GM18505 (cell line): ENCODE results near the gene RTL10.
"Not testable (repeated sequence)": the region's sequence is repeated elsewhere in the genome, so short reads cannot be mapped to it uniquely, and the experiment has no call there.

Source experiments
- ATAC-seq: cut with Tn5 transposase; IDR thresholded peaks from one replicate; pipeline ENCODE4 v1.9.1; 2021; ENCODE audit not compliant: unreplicated experiment
- POLR2A ChIP-seq: IDR thresholded peaks from 4 replicates; pipeline ENCODE4 v1.6.1; 2011; ENCODE audit warnings: borderline replicate concordance; ENCODE audit not compliant: insufficient read depth, insufficient read length; ENCODE audit errors: extremely low read depth

RTL10 gene

DNA sequence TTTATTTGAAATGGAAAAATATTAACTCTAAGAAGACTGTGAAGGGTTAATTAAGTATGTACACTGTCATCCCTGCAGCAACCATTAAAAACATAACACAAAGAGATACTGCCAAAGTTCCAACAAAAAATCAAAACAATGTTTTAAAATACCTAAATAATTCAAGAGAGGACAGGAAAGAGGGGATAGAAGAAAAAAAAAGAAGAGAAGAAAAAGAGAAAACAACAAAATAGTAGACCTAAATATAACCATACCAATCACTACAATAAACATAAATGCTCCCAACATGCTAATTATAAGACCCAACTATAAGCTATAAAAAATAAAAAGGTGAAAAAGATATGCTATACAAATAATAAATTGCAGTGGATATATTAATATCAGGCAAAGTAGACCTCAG lies 20.1 kb downstream of the RTL10 start:
- ATAC-seq = no peak
- TF ChIP-seq POLR2A = no peak

DNA sequence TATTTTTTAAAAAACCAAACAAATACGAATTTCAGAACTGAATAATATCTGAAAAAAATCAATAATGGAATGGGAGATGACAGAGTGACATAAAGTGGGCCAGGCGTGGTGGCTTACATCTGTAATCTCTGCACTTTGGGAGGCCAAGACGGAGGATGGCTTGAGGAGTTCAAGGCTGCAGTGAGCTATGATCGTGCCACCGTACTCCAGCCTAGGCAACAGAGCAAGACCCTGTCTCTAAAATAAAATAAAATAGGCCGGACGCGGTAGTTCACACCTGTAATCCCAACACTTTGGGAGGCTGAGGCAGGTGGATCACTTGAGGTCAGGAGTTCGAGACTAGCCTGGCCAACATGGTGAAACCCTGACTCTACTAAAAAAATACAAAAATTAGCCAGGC lies 21.3 kb downstream of the RTL10 start:
- ATAC-seq = not testable (repeated sequence)

DNA sequence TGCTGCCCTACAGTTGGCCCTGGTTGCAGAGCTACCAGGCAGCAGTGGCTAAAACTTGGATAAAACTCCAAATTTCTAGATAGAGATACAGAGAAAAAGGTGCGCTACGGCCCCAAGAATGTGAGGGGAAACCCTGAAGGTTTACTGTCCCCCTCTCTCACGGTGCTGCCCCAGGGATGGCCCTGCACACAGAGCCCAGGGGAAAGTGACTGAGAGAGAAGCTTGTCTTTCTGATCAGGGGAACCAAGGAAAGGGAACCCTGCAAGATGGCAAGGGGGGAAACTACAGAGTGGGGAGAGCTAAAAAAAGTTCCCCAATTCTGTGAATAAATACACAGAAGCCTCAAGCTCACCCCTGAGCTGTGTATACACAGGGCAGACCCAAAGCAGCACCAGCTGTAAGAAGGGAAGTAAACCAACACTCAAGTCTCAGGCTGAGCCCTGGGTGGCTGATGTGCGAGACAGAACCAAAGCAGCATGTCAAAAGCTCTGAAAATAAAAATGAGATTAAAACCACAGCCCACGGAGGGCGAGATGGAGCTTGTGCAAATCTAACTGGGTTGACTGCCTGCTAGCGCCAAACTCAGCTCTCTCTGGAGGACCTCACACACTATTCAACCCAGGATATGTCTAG lies 22.1 kb downstream of the RTL10 start:
- no peak for ATAC-seq
- no peak for TF ChIP-seq POLR2A

DNA sequence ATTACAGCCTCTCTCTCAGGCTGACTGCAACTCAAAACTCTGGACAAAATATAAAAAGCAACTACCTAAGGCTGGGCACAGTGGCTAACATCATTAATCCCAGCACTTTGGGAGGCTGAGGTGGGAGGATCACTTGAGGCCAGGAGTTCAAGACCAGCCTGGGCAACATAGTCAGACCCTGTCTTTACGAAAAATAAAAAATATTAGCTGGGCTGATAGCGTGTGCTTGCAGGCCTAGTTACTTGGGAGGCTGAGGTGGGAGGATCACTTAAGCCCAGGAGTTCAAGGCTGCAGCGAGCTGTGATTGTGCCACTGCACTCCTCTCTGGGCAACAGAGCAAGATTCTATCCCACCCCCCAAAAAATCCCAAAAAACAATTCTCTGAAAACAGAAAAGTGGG lies 22.7 kb downstream of the RTL10 start:
- ATAC-seq = not testable (repeated sequence)

DNA sequence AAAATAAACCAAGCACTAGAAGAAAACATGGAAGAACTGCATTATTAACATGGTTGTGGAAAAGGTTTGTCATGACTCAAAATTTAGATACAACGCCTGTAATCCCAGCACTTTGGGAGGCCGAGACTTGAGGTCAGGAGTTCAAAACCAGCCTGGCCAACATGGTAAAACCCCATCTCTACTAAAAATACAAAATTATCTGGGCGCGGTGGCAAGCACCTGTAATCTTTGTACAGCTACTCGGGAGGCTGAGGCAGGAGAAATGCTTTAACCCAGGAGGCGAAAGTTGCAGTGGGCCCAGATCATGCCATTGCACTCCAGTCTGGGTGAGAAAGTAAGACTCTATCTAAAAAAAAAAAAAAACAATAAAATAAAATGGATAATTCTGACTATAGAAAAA lies 23.7 kb downstream of the RTL10 start:
- no peak for ATAC-seq
- TF ChIP-seq POLR2A = no peak

DNA sequence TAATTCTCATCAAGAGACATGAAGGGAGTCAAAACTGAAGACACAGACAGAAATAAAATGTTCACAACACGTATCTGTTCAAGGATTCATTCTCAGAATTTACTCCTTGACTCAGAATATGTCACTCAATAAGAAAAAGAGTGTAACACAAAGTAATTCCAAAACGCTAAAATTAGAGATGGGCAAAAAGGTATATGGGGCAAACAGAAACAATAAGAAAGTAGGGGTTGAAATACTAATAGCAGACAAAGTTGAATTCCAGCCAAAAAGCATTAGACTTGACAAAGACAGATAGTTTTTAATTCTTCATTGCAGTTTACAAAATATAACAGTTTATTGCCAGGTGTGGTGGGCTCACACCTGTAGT lies 26.7 kb downstream of the RTL10 start:
- no peak for ATAC-seq
- no peak for TF ChIP-seq POLR2A

DNA sequence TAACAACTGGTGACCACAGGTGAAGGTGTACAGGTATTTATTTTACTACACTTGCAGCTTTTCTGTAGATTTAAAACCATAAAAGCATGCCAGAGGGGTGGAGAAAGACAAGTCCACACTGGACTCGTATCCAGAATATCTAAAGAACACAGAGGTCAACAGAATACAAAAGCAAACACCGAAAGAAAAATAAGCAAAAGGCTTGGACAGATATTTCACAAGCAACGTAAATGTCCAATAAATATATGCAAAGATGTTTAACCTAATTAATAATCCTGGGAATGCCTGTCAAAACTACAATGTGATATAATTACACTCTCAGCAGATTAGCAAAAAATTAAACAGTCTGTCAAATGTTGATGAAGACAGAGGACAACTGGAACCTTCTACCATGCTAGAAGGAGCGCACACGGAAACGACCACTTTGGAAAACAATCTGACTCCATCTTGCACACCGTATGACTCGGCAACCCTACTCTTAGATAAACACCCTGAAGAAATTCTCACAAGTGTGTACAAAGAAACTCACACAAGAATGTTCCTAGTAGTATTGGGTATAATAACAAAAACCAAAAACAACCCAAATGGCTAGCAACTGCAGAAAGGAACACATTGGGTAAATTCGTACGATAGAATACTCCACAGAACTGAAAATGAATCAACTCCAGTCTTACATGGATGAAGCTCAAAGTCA lies 27.2 kb downstream of the RTL10 start:
- TF ChIP-seq POLR2A = no peak
- ATAC-seq = no peak

DNA sequence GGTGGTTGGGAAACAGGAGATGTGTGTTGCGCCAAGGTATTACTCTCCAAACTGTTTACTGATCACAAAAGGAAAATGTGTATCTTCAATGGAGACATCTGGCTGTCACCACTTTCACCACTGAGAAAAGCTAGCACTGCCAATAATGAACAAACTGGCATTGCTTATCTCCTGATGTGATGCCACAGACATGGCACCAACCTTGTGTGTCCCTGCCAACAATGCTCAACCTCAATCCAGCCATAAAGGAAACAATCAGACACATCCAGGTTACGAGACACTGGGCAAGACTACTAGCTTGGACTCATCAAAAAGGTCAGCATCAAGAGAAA lies 28.1 kb downstream of the RTL10 start:
- TF ChIP-seq POLR2A = no peak
- ATAC-seq = no peak

DNA sequence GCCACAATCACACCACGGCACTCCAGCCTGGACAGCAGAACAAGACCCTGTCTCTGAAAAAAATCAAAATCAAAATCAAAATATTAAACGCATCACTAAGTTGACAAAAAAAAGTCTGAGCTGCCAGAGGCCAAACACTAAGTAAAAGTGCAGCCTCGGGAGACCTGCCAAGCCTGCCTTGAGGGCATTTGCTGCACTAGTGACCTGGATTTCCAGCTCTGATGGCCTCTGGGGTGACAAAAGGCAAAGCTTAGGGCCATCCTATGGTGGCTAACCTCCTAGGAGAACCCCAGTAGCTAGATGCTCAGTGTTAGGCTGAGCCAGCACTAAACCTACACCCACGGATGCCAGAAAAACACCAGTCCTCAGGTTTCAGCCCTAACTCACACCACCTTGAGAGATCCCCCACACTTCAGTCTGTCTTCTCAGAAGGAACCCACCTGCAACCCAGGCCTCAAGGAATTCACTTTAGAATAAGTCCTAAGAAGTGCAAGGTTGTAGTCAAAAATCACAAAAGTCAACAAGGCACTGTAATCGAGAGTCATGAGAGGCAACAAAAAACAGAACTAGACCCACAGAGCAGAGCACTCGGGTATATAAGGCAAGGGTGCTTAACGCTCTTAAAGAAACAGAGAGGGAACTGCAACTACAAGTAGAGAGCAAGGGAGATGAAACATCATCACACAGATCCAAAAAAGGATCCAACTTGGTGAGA lies 28.6 kb downstream of the RTL10 start:
- no peak for ATAC-seq
- TF ChIP-seq POLR2A = no peak

DNA sequence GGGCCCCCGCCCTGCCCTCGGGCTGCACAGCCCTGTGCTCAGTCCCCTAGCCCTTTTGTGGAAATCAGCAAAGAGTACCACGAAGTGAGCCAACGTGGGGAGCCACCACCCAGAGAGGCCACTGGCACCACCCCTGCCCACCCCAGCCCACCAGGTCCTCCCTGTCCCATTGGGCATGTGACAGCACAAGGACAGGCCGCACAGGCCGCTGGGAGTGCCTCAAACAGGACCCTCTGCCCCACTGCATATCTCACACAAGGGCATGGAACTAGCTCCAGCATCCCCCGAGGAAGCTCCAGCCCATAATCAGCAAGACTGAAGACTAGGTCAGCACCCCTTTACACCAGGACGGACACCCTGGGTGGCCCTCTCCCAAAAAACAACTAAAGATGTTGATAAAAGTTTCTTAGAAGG lies 29.7 kb downstream of the RTL10 start:
- no peak for TF ChIP-seq POLR2A
- no peak for ATAC-seq

DNA sequence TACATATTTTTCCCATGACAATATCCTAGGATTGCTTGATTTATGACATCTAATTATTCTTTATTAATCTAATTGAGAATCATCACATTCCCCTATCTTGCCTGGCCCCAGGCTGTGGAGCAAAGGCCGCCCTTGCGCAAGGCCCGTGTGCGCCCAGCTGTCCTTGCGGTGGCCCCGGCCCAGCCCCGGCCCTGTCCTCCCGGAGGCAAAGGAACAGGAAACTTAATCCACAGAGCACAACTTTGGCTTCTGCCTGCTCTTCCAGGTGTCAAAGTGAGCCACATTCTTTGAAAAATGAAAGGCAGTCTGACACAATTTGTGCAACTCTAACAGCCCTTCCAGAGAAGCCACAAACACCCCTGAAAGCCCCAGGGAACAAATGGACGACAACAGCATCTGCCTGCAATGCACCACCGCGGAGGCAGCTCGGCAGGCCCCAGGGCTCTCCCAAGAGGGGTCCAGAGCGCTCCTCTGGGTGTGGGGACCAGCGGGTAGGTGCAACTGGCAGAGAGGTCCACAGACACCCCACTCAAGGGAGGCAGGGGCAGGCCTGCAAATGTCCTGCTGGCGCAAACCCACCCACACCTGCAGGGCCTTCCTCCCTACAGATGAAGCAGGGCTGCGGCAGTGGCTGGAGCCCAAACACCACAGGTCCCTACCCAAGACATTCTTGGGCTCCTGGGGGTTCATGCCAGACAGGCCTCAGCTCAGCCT lies 30.3 kb downstream of the RTL10 start:
- no peak for ATAC-seq
- no peak for TF ChIP-seq POLR2A

DNA sequence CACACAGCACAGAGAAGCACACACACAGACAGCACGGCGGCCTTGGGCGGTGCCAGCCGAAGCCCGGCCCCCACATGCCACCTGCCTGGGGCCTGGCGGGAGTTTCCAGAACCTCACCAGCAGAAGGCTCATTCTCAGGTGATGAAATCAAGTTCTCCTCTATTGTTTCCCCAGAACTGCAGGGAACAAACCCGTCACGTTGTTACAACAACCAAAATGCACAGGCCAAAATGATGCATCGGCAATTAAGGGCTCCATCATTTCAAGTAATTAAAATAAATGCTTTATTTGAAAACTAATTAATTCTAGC lies 30.8 kb downstream of the RTL10 start:
- TF ChIP-seq POLR2A = no peak
- ATAC-seq = no peak

DNA sequence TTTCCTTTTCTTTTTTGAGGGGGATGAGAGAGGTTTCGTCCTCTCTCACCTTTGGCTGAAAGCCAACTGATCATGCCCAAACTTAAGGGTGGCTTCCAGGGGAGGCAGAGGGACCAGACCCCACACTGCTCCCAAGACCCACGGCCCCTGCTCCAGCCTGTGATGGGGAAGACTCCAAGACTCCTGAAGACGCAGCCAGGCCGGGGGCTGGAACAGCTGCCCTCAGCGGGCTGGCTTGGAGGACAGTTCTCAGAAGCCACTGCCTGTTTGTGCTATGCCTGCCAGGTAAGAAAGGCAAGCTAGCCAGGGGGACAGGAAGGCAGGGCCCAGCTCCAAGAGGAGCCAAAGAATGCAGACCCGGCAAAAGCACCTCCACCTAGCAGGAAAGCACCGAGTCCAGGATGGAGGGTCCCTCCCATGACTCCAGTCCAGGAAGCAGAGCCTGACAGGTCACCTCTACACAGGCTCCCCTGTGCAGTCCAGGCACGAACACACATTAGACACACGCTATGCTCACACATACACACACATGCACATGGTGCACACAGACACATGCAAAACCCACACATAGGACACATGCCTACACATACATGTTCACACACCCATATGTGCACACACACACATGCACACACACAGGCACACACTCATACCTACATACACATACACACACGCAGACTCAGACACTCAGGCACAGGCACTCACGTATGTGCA lies 31.3 kb downstream of the RTL10 start:
- ATAC-seq = no peak
- no peak for TF ChIP-seq POLR2A
